HG02610 (cell line): ENCODE measurements around the gene OSBPL8.

Experiments used
- ATAC-seq: cut with Tn5 transposase; IDR thresholded peaks from one replicate; pipeline ENCODE4 v1.9.1; 2021; ENCODE audit warnings: mild to moderate bottlenecking, moderate library complexity; ENCODE audit not compliant: unreplicated experiment

The OSBPL8 gene

DNA sequence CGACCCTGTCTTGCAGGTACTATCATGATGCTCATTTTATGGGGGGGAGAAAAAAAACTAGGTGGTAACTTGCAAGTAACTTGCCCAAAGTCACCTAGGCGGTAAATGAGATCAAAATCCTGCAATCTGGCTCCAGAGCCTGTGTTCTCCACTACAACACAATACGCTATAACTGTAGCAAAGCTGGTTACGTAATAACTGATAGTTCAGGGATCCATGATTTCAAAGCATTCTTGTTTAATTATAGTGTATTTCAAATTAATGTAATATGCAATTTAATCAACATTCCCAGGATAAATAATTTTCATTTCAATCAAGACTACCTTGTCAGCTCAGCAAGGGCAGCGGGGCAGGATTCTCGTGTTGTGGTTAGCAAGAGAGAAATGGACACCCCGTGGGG lies 243.1 kb downstream of the OSBPL8 start:
- no peak for ATAC-seq

GRCh38 chr12:76313299-76313698 lies 246.3 kb downstream of the OSBPL8 start:
- ATAC-seq: no peak

DNA sequence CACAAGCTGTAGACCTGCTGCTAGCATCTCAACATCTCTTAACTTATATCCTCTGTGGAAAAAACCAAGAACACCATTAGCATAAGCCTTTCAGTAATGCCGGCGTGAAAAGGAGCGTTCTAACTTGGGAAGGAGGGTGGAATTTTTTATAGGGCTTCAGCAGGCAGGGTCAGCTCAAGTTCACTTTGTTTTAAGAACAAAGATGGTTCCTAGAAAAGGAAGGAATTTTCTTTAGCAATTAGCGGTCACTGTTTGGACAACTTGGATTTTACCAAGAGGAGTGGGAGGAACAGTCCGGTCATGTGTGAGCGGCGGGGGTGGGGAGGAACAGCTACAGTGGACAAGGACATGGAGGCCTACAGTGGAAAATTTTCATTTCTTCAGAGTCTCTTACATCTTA lies 247.3 kb downstream of the OSBPL8 start:
- no peak for ATAC-seq

GRCh38 chr12:76311796-76312195 lies 247.8 kb downstream of the OSBPL8 start:
- no peak for ATAC-seq

- no peak for ATAC-seq
Measured at GRCh38 chr12:76310110-76310509, 249.5 kb downstream of the OSBPL8 start.

DNA sequence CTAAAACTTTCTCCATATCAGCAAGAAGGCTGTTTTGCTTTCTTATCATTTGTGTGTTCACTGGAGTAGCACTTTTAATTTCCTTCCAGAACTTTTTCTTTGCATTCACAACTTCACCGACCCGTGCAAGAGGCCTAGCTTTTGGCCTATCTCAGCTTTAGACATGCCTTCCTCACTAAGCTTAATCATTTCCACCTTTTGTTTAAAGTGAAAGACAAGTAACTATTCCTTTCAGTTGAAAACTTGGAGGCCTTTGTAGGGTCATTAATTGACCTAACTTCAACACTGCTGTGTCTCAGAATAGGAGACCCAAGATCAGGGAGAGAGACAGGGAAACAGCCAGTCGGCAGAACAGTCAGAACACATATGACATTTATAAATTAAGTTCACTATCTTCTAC lies 250.7 kb downstream of the OSBPL8 start:
- ATAC-seq: no peak

GRCh38 chr12:76307083-76307482 lies 252.5 kb downstream of the OSBPL8 start:
- ATAC-seq: no peak

- ATAC-seq: no peak
Measured at GRCh38 chr12:76303989-76304460, 255.5 kb downstream of the OSBPL8 start.

DNA sequence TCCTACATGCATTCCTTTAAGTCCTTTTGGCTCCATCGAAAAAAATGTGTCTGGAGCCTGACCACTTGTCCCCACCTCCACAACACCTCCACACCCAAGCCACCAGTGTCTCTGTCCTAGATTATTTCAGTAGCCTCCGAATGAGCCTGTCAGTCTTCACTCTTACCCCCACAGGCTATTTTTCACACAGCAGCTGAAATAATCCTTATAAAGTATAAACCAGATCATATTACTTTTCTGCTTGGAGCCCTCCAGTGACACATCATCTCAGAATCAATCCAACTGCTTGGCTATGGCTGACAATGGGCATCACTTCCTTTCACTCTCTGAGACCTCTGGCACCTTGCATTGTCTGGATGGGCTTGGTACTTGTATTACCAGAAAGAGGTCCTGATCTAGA lies 256.2 kb downstream of the OSBPL8 start:
- no peak for ATAC-seq
